ENCODE measurements around the gene XRCC6. TPM values are rescaled to one million over a fixed set of nuclear protein-coding genes. Genes with fewer than 3 reads are reported as not detected.

Gene XRCC6
- total RNA-seq, 1 donor = 251 TPM

DNA sequence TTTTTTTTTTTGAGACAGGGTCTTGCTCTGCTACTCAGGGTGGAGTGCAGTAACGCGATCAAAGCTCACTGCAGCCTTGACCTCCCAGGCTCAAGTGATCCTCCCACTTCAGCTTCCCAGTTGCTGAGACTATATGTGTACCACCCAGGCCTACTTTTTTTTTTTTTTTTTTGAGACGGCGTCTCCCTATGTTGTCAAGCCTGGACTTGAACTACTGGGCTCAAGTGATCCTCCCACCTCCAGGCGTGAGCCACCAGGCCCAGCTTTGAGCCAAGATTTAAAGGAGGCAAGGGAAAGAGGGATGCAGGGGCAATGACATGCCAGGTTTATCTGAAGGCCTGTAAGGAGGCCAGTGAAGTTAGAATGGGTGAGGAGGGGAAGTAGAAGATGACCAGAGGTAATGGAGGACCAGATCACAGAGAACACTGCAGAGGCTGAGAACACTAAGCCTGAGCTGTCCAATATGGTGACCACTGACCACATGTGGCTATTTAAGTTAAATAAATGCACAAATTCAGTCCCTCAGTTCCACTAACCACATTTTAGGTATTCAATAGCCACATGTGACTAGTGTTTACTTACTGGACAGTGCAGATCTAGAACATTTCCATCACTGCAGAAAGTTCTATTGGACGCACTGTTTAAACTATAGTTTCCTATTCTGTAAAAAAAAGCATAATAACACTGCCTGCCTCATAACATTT, 8.3 kb upstream of the XRCC6 start:
- H3K27ac ChIP-seq (ENCODE audit: low read depth, low read length) = peak overlapping the region; percentile 17
- peaks cover 5% of the 10 kb centered on the region for H3K36me3 ChIP-seq (ENCODE audit: insufficient read depth, low read length)
- no peak for DNase-seq (ENCODE audit: insufficient read length, low spot score, missing footprints)
- peaks cover 11% of the 10 kb centered on the region for H3K4me1 ChIP-seq (ENCODE audit: insufficient read depth, low read length)
- no peaks in the 10 kb centered on the region for H3K27me3 ChIP-seq (ENCODE audit: insufficient read depth, low read length)
- TF ChIP-seq, protein P1, sequence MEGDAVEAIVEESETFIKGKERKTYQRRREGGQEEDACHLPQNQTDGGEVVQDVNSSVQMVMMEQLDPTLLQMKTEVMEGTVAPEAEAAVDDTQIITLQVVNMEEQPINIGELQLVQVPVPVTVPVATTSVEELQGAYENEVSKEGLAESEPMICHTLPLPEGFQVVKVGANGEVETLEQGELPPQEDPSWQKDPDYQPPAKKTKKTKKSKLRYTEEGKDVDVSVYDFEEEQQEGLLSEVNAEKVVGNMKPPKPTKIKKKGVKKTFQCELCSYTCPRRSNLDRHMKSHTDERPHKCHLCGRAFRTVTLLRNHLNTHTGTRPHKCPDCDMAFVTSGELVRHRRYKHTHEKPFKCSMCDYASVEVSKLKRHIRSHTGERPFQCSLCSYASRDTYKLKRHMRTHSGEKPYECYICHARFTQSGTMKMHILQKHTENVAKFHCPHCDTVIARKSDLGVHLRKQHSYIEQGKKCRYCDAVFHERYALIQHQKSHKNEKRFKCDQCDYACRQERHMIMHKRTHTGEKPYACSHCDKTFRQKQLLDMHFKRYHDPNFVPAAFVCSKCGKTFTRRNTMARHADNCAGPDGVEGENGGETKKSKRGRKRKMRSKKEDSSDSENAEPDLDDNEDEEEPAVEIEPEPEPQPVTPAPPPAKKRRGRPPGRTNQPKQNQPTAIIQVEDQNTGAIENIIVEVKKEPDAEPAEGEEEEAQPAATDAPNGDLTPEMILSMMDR (IDR thresholded peaks at IDR 0.05; ENCODE audit: extremely low read depth, low read depth, low read length) = no peak
- no peak overlapping the region for H2AFZ ChIP-seq (ENCODE audit: low read length)
- no peaks in the 10 kb centered on the region for H3K9me3 ChIP-seq (ENCODE audit: low read depth, low read length)
- no peak overlapping the region for H3K4me3 ChIP-seq (ENCODE audit: insufficient read depth, low read length)
- H3K4me2 ChIP-seq (ENCODE audit: insufficient read depth, low read length) = no peak overlapping the region
- H3K79me2 ChIP-seq (ENCODE audit: insufficient read depth, low read length) = peaks cover 56% of the 10 kb centered on the region
- H4K20me1 ChIP-seq (ENCODE audit: insufficient read depth, low read length) = peaks cover 20% of the 10 kb centered on the region

DNA sequence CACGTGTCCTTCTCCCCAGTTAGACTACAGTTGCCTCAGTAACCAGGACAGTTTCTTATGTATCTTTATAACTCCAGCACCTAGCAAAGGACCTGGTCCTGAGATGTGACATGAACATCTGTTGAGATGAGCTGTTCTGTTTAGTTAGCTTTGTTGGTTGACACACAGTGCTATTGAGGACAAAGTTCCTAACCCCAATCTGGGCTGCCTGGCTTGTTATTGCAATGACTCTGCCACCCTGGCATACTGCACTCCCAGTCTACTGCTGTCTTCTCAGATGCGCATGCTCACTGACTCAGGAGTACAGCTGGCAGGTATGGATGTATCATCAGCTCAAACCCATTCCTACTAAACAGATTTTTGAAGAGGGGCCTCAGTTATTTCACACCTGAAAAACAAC, 7.6 kb upstream of the XRCC6 start:
- TF ChIP-seq, protein P1 (IDR thresholded peaks at IDR 0.05; ENCODE audit: extremely low read depth, low read depth, low read length) = no peak
- Histone ChIP-seq H2AFZ (ENCODE audit: low read length) (no peak overlapping the region), H3K9me3 (ENCODE audit: low read depth, low read length) (no peaks in the 10 kb centered on the region), H3K79me2 (ENCODE audit: insufficient read depth, low read length) (peaks cover 60% of the 10 kb centered on the region), H3K36me3 (ENCODE audit: insufficient read depth, low read length) (peaks cover 5% of the 10 kb centered on the region), H3K27me3 (ENCODE audit: insufficient read depth, low read length) (no peaks in the 10 kb centered on the region), H3K27ac (ENCODE audit: low read depth, low read length) (peak overlapping the region; percentile 41), H3K4me1 (ENCODE audit: insufficient read depth, low read length) (peaks cover 11% of the 10 kb centered on the region), H3K4me3 (ENCODE audit: insufficient read depth, low read length) (no peak overlapping the region), H3K4me2 (ENCODE audit: insufficient read depth, low read length) (no peak overlapping the region), H4K20me1 (ENCODE audit: insufficient read depth, low read length) (peaks cover 18% of the 10 kb centered on the region)
- DNase-seq (ENCODE audit: insufficient read length, low spot score, missing footprints) = no peak

DNA sequence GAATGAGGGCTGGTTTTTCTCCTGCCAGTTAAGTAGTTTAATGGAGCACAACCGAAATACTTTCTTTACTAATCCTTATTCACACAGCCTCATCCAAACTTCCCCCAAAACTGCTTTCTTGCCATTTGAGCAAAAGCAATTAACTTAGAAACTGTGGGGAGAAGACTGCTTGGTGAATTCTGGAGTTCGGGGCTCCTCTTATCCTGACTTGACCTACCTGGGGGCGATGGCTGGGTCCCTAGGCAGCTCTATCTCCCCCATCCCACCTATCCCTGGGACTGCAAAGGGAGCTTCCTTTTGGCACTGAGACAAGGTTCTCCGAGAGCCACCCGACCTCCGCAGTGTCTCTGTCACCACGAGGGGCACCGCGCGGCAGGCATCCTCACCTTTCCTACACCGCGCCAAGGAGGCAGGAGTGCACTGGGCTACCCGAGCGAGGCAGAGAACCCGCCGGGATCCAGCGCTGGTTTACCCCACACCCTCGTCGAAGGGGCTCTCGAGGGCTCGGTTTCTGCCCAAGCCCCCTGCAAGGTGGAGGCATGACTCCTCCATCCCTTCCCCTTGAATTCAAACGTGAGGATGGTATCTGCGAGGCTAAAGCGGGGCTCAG, 1.0 kb upstream of the XRCC6 start:
- H4K20me1 ChIP-seq (ENCODE audit: insufficient read depth, low read length) = peaks cover 18% of the 10 kb centered on the region
- H3K4me2 ChIP-seq (ENCODE audit: insufficient read depth, low read length) = peak overlapping the region; percentile 85
- peak overlapping the region; percentile 78 for H2AFZ ChIP-seq (ENCODE audit: low read length)
- TF ChIP-seq, protein P1 (IDR thresholded peaks at IDR 0.05; ENCODE audit: extremely low read depth, low read depth, low read length) = no peak
- peak; percentile 74 for DNase-seq (ENCODE audit: insufficient read length, low spot score, missing footprints)
- H3K4me1 ChIP-seq (ENCODE audit: insufficient read depth, low read length) = peaks cover 19% of the 10 kb centered on the region
- H3K27me3 ChIP-seq (ENCODE audit: insufficient read depth, low read length) = no peaks in the 10 kb centered on the region
- peaks cover 80% of the 10 kb centered on the region for H3K79me2 ChIP-seq (ENCODE audit: insufficient read depth, low read length)
- H3K27ac ChIP-seq (ENCODE audit: low read depth, low read length) = peak overlapping the region; percentile 99
- H3K9me3 ChIP-seq (ENCODE audit: low read depth, low read length) = no peaks in the 10 kb centered on the region
- H3K36me3 ChIP-seq (ENCODE audit: insufficient read depth, low read length) = peaks cover 16% of the 10 kb centered on the region
- peak overlapping the region; percentile 99 for H3K4me3 ChIP-seq (ENCODE audit: insufficient read depth, low read length)

DNA sequence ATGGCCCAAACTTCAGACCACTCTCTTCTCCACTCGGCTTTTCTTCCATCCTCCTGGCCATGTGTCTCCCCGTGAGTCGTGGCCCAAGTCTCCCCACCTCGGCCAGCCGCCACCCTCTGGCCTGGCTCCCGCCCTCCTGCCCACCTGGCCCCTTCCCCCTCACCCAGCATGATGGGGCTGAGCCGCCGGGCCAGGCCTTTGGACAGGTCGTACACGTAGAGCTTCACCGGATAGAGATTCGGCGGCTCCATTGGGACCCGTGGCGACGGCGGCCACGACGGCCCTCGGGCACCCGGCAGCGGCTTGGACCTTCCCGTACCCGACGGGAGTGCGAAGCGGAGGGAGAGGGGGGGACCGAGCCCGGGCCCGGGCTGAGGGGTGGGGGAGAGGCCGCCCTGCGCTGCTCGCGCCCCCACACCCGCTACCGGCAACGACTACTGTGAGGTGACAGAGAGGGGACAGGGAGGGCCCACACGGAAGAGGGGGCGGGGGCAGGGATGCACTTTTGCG, 451 bp upstream of the XRCC6 start, which contains the start of gene DESI1:
Gene DESI1 (minus strand): TSS at position 455 of the 510 bp plus-strand sequence. CDS start 204 bp downstream, at position 251.
- Histone ChIP-seq H3K4me1 (ENCODE audit: insufficient read depth, low read length) (peaks cover 19% of the 10 kb centered on the region), H3K36me3 (ENCODE audit: insufficient read depth, low read length) (peaks cover 22% of the 10 kb centered on the region), H2AFZ (ENCODE audit: low read length) (peak within 1 kb of the TSS; percentile 98), H3K27me3 (ENCODE audit: insufficient read depth, low read length) (no peaks in the 10 kb centered on the region), H3K9me3 (ENCODE audit: low read depth, low read length) (no peaks in the 10 kb centered on the region), H3K79me2 (ENCODE audit: insufficient read depth, low read length) (peaks cover 81% of the 10 kb centered on the region), H3K27ac (ENCODE audit: low read depth, low read length) (peak within 1 kb of the TSS; percentile 99), H3K4me2 (ENCODE audit: insufficient read depth, low read length) (peak within 1 kb of the TSS; percentile 85), H3K4me3 (ENCODE audit: insufficient read depth, low read length) (peak within 1 kb of the TSS; percentile 99), H4K20me1 (ENCODE audit: insufficient read depth, low read length) (peaks cover 18% of the 10 kb centered on the region)
- peak; percentile 79 for DNase-seq (ENCODE audit: insufficient read length, low spot score, missing footprints)
- TF ChIP-seq, protein P1 (IDR thresholded peaks at IDR 0.05; ENCODE audit: extremely low read depth, low read depth, low read length) = no peak

Measured in osteoblast (primary cell).